Thyroid gland (tissue), 4 donors: Measurements from ENCODE around the gene TMEM184C.

Source experiments
- POLR2A ChIP-seq, 2 donors: fragments of 450-650 bp; IDR thresholded peaks; one replicate each; pipeline ENCODE4 v1.6.1; 2017; ENCODE audit warnings: antibody characterized with exemption in 2 of 2, mild to moderate bottlenecking in 2 of 2, moderate library complexity in 1 of 2
- TF ChIP-seq, protein P1 (sequence below), 6 experiments: fragments of 200-600 bp in 3 of 6; fragments of 450-650 bp in 3 of 6; sonication (generic) in 3 of 6; IDR thresholded peaks; one replicate each; pipeline ENCODE4 v1.5.1; 2016 to 2019; ENCODE audit warnings: antibody characterized with exemption in 6 of 6, mild to moderate bottlenecking in 2 of 6, inconsistent platforms in 1 of 6, moderate library complexity in 1 of 6

DNA sequence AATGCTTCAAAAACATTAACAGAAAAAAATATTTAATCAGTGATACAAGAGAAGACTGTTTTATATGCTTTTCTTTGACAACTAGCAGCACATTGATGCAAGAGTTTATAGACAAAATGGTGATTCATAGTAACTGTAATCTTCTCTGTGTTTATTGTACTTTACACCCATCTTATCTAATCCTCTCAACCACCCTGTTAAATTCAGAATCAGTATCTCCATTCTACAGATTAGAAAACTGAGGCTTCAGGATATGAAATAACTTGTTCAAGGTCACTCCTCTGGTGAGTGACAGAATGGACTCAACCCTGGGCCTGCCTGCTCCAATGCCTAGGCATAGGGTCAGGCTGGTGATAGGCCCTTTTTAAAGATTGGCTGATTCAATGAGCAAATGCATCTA is 26.1 kb upstream of the TMEM184C start:
- no peak for TF ChIP-seq POLR2A (IDR thresholded peaks at IDR 0.05)
- TF ChIP-seq, protein P1, sequence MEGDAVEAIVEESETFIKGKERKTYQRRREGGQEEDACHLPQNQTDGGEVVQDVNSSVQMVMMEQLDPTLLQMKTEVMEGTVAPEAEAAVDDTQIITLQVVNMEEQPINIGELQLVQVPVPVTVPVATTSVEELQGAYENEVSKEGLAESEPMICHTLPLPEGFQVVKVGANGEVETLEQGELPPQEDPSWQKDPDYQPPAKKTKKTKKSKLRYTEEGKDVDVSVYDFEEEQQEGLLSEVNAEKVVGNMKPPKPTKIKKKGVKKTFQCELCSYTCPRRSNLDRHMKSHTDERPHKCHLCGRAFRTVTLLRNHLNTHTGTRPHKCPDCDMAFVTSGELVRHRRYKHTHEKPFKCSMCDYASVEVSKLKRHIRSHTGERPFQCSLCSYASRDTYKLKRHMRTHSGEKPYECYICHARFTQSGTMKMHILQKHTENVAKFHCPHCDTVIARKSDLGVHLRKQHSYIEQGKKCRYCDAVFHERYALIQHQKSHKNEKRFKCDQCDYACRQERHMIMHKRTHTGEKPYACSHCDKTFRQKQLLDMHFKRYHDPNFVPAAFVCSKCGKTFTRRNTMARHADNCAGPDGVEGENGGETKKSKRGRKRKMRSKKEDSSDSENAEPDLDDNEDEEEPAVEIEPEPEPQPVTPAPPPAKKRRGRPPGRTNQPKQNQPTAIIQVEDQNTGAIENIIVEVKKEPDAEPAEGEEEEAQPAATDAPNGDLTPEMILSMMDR (IDR thresholded peaks at IDR 0.05): no peak
